Right lung (tissue), 5 donors: ENCODE measurements around the gene IGFL2. TPM values are rescaled to one million over a fixed set of nuclear protein-coding genes. Genes with fewer than 3 reads are reported as not detected.

Experiments used
- DNase-seq, 2 donors: peaks; one replicate each; pipeline ENCODE4 v3.0.0-alpha.2; 2013
- polyA plus RNA-seq, 5 donors: library from polyadenylated mRNA; unstranded; fragments of 120-200 nt; gene quantifications; one replicate each; pipeline versions ENCODE4 v1.2.1 to v1.2.3, GENCODE V29; 2013; ENCODE audit warnings: inconsistent platforms in 1 of 5, low replicate concordance in 1 of 5; ENCODE audit not compliant: insufficient read length in 5 of 5, insufficient read depth in 1 of 5

The IGFL2 gene
- polyA plus RNA-seq, 5 donors: 0.58 to 1.3 (median 1.0) TPM

DNA sequence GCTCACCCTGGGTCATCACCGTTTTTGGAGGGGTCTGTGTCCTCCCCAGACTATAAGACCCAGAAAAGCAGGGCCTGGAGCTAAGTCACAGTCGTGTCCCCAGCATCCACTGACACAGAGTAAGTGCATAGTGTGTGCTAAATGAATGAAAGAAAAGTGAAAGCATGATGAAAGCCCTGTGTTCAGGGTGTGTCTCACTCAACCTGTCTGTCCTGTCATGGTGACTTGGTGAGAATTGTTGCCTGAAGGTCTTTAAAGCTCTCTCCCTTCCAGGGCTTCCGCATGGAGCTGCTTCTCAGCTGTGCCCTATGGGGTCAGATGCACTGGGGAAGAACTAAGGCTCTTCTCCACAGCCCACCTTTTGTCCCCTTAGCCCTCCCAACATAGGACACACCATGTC is 61.0 kb downstream of the IGFL2 start:
- no peak for DNase-seq

DNA sequence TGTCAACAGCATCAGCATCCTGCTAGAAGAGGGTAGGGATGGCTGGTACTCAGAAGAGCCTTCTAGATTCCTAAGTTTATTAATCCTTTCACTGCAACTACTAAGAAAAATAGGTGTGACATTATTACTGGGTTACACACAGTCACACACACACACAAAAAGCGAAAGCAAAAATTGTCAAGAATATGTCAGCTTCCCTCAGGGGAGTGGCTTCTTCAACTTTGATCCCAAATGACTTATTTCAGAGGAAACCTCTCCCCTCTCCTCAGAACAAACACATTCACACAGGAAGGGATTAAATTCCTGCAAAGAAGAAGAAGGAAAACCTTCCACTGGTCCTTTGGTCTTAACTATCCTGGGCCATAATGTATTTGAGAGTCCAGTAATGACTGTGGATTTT is 61.4 kb downstream of the IGFL2 start:
- DNase-seq: no peak

- no peak for DNase-seq
Observed at GRCh38 chr19:46210669-46211068, 62.6 kb downstream of the IGFL2 start.

Other genes starting within 250 kb of the IGFL2 start
- 1 to 10 TPM; 3.6 to 7.5 (median 5.0) TPM for gene MYPOP, start 245.6 kb upstream of the IGFL2 start, polyA plus RNA-seq
- gene NANOS2, start 233.5 kb upstream of the IGFL2 start, polyA plus RNA-seq: not detected
- gene NOVA2, start 174.4 kb upstream of the IGFL2 start, polyA plus RNA-seq: 10 to 100 TPM in 1 of 5 donors, 1 to 10 TPM in 4; 7.4 to 11.1 (median 9.6) TPM
- 10 to 100 TPM; 11.6 to 15.4 (median 13.4) TPM for gene CCDC61, start 152.8 kb upstream of the IGFL2 start, polyA plus RNA-seq
- gene PGLYRP1, start 125.2 kb upstream of the IGFL2 start, polyA plus RNA-seq: 1 to 10 TPM in 1 of 5 donors, under 1 TPM in 3, not detected in 1; 0.48 to 1.1 (median 0.84) TPM
- gene IGFL4, start 107.2 kb upstream of the IGFL2 start, polyA plus RNA-seq: 1 to 10 TPM in 1 of 5 donors, under 1 TPM in 4; 0.40 to 1.0 (median 0.58) TPM
- not detected for gene IGFL3, start 23.6 kb upstream of the IGFL2 start, polyA plus RNA-seq
- not detected for gene IGFL1, start 81.5 kb downstream of the IGFL2 start, polyA plus RNA-seq
- 100 to 1,000 TPM; 112 to 203 (median 194) TPM for gene HIF3A, start 148.8 kb downstream of the IGFL2 start, polyA plus RNA-seq
- 100 to 1,000 TPM in 4 of 5 donors, 10 to 100 TPM in 1; 95.7 to 107 (median 104) TPM for gene PPP5C, start 198.8 kb downstream of the IGFL2 start, polyA plus RNA-seq